IPS-NIHi7 (cell line): ENCODE results near the gene GPC6.

Experiments
- DNase-seq: peaks from one replicate; pipeline ENCODE4 v3.0.0; 2012; ENCODE audit warnings: mixed read lengths; ENCODE audit errors: extremely low spot score

The GPC6 gene

DNA sequence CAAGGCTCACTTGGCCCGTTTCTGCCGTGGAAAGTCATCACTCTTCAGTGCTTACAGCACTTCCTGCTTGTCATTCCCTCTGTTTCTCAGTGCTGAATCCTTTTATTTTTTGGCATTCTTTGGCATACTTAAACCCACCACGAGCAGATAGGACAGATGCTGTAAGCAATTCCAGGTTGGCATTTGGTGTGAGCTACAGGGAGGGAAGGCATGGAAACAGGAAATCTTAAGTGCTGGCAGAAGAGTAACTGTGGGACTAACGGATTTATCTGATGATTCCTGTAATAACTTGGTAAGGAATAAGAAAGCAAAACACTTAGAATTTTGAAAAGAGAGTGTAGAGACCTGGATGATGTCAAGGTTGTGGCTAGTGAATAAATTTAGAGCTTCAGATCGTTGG lies 273.4 kb downstream of the GPC6 start:
- no peak for DNase-seq

DNA sequence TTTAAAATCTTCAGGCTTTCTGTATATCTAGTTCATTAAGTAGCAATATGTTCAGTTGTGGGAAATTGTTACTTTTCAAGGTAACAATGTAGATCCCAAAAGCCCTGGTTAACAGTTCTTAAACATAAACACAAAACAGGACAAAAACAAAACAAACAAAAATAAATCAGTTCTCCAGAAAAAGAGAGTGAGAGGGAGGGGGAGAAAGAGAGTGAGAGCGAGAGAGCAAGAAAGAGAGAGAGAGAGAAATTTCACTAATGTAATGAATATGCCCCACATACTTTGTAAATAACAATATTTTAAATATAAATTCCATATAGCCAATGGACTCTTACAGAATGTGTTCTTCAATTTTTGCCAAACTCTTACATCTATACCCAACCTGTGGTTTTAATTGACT lies 275.5 kb downstream of the GPC6 start:
- DNase-seq: no peak

DNA sequence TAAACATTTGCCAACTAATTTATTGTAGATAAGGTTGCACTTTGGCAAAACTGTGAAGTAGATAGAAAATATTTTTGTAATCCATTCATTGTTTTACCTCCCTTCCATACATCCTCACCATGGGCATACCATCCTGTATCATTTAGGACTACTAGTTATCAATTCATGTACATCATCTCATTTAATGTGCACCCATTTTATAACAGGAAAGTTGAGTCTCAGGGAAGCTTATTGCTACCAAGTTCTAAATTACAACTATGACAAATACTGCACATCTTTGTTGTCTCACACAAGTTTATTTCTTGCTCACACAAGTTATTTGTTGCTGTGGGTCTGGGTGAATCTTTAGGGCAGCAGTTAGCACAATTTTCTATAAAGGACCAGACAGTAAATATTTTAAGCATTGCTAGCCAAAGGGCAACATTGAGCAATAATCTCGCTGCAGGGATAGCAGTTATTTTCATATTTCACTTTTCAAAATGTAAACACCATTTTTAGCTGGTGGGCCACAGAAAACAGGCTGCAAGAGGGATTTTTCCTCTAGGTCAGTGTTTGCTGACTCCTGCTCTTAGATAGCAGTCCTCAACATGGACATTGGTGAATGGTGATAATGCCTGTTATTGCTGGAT lies 276.5 kb downstream of the GPC6 start:
- DNase-seq: no peak

DNA sequence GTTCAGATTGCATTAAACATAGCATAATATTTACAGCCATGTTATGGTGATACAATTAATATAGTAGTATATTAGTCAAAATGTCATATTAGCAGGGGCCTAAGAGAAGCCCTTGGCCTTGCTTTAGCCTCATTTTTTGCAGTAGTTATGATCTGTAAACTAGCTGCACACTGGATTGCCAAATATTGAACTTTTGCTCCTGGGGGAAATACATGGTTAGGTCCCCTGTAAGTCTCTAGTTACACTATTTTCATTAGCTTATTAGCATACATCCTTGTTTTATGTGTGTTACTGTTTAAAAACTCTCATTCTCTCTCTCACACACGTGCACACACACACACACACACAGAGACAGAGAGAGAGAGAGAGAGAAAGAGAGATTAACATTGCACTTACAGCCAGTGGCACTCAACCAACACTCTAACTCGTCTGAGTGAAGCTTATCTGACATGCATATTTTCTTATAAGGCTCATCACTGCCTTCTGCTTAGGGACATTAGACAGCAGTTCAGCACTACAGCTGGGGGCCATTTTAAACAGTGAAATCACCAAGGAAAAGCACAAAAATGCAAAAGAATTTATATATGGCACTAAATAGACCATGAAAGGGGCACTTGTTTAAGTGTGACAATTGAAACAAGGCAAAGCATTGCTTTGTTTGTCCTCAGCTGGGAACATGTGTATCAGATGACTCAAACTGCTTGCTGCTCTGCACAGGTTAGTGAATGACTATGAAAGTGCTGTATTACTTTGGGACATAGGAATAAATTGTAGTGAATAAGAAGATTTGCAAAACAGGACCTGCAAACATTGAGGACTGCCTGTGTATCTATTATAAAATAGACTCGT lies 278.7 kb downstream of the GPC6 start:
- no peak for DNase-seq

DNA sequence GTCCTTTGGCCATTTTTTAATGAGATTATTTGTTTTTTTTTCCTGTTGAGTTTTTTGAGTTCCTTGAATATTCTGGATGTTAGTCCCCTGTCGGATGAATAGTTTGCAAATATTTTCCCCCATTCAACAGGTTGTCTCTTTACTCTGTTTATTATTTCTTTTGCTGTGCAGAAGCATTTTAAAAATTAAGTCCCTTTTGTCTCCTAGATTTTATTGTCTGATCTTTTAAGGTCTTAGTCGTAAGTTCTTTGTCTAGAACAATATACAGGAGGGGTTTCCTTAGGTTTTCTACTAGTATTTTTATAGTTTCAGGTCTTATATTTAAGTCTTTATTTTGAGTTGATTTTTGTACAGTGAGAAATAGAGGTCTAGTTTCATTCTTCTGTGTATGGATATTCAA lies 284.4 kb downstream of the GPC6 start:
- DNase-seq: no peak

DNA sequence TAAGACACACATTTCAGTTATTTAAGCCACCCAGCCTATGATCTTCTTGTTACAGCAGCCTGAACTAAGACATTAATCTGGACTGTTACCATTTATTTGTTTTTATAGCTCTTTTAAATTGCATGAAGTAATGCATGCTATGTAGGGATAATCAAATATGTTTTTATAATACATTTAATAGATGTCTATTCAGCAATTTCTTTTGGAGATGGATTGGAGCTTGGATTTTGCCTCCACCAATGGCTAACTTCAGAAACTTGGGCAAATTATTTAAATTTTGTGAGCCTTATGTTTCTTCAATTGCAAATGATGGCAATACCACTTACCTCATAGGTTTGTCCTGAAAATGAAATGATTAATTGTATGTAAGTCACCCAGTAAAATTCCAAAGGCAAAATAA lies 288.7 kb downstream of the GPC6 start:
- DNase-seq: no peak

DNA sequence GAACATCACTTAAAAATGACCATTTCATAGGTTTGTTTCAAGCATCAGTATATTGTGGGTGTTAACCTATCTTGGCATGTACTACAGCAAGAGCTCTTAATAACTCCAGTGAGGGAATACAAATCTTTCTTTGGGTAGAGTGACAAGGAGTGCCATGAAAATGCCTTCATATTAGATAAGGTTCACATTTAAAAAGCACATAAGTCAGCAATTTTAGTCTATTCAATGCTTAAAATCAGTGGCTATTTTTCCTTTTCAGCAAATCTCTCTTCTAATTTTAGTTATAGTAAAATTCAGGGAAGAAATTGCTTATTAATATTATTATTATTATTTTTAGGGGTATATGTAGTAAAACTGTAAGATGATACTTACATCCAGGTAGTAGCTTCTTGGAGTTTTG lies 291.1 kb downstream of the GPC6 start:
- no peak for DNase-seq

DNA sequence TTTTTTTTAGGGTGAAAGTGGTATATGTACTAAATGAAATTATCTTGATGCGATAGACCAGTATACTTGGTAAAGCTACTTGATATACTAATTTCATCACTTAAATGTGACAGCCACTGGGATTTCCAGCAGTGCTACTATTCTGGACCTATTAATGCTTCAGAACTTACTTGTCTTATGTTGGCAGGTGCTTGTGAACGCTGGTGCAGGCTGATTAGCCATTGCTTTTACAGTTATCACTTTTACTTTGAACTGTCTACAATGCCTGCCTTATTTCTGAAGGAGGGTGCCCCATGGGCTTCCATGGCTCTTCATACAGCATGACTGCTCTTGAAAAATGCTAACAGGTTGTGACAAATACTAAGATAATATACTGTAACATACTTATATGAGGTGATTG lies 294.7 kb downstream of the GPC6 start:
- no peak for DNase-seq

DNA sequence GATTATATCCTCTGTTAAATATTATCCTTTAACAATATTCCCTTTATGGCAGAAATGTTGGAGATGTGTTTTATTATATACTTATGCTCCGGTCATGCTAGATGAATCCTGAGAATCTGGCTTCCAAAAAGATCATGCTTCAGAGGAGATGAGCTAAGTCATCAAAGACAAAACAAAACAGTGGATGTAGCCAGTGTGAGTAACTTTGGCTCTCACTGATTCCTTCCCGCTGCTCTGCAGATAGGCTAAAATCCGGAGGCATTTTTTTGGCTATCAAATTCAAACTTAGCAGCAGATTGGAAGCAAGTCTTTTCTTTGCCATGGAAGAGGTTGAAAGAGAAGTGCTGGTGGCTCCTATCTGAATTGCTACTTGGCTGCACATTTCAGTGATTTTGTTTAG lies 295.9 kb downstream of the GPC6 start:
- no peak for DNase-seq

DNA sequence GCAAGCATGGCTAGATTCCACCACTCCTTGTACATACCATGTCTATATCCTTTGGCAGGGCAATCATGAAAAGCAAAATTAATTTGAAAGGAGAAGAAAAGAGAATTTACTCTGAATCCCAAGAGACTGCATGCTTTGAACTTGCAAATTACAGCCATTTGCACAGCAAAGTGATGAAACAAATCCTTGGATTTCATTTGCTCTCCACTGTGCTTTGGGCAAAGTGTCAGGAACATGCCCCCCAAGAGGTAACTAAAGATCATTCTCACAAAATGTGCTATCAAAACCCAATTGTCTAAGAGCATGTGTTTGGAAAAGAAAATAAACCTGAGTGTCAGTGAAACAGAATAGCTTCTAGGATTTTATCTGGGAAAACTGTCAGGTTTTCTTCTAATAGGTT lies 298.5 kb downstream of the GPC6 start:
- no peak for DNase-seq

DNA sequence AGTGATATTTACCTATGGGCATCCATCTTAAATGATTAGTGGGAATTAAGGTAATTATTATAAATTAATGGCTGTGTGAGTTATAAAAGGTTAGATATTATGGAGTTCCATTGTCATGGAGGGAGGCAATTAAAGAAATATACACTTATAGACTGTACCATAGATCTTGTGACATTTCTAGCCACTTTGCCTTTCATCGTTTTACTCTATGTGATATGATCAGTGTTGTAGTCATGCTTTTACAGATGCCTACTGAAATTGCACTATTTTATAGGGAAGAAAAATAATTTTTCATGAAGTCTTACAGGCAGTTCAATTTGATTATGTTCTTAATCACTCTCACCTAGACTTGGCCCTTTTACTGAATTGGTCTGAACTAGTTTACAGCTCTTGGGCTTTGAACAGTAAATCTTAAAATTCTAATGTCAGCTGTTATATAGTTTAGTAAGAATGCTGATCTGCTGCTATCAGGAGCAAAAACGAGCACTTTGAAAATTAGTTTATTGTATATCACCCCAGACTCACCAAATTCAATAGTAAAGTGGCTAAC lies 301.2 kb downstream of the GPC6 start:
- no peak for DNase-seq

DNA sequence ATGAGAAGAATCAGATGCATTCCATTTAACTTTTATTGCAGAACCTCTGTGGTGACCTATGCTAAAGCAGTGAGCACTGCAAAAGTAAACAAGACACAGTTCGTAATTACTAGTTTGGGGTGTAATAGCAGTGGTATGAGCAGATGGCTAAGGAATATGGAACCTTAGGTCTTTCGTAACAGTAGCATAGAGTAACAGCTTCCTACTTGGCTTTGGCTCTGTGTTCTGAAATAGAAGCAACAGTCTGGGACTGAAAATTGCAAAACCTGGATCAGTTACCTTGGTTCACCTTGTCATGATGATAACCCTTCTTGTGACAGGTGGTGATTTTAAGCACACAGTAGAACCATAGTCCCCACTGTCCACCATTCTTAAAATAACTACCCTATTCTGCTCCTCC lies 303.4 kb downstream of the GPC6 start:
- DNase-seq: no peak

DNA sequence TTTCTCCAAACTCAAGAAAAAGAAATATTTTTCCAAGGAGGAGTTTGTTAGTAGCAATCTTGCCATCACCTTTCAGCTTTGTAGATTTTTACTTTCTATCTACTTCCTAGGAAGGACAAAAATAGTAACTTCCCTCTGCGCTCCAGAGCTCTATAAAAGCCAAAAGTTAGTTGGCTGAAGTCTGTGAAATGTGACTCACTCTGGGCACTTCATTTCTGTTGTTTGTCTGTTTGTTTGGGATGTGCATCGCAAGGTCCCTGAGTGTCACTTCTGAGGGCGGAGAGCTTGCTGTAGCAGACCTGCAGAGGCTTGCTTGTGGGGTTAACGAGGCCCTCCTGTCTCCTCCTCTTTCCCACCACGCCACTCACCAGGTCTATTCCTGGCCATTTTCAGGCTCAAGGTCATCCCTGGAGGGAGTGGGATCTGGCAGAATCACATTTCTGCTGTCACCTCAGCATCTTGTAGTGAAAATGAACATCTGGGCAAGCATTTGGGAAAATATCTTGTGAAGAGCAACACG lies 307.6 kb downstream of the GPC6 start:
- no peak for DNase-seq

DNA sequence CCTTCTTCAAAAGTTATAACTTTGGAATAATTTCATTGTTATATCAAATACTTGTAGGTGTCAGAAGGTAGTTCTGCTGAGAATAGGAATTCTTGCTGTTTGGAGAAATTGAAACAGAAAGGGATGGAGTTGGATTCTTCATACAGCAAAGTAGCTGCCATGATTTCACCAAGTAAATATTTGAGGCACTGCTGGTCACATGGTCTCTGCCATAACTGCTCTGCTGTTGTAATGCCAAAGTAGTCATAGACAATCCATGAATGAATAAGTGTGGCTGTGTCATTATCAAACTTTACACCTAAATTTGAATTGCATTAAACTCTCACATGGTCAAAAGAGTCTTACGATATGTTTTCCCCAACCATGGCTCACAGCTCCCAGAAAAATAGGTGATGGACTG lies 308.6 kb downstream of the GPC6 start:
- no peak for DNase-seq

DNA sequence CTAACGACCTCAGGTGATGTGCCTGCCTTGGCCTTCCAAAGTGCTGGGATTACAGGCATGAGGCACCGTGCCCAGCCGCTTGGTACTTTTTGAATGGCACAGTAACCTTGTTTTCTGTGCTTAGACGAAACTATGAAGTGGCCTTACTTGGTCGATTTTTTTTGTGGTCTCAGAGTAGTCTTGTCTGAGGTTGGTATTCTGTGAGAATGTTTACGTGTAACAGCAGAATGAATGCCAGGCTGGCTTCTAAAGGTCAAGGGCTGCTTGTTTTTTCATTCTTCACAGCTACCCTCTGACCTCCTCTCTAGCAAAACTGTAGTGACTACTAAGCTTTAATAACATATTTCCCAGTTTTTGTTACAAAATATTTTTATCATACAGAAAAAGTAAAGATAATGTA lies 313.3 kb downstream of the GPC6 start:
- DNase-seq: no peak

DNA sequence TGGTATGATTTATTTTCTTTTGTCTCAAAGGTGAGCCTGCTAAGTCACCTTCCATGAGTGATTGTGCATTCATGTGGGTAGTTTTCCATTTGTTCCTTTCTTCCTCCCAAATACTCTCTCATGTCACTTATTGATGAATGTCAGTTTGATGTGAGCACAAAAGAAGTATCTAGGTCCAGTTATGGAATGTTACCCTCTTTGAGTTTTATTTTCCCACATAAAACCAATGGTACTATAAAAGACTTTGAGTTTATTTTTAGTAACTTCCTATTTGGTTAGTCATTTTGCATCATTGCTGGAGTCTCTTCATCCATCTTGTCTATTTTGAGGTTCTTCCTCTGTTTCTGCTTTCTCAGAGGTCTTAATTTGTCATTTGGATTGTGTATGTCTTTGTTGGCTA lies 321.3 kb downstream of the GPC6 start:
- no peak for DNase-seq

DNA sequence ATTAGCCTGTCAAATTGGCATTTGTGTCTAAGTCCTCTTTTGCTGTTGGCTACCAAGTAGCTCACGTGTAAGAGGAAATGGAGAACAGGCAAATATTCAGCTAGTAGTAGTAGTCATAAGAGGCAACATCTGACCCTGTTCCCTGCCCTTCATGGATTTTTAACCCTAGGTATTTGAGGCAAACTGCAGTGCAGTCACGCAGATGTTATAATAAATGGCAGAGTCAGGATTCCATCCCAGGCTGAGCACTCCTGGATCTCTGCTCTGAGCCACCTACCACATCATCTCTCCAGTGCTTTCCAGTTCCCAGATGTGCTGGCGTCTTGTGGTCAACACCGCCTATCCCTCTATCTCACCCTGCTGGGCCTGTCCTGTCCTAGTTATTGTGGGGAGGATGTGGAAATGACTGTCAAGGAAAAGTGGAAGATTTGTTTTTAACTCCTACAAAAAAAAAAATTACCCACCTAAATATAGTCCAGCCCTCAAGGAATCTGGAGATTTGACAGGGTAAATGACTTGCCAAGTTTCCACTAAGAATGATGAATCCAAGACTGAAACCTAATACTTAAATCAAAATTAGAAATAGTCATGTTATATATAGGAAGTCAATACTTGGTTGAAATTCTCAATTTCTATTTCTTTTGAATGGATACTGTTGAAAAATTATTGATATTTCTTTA lies 322.9 kb downstream of the GPC6 start:
- no peak for DNase-seq

DNA sequence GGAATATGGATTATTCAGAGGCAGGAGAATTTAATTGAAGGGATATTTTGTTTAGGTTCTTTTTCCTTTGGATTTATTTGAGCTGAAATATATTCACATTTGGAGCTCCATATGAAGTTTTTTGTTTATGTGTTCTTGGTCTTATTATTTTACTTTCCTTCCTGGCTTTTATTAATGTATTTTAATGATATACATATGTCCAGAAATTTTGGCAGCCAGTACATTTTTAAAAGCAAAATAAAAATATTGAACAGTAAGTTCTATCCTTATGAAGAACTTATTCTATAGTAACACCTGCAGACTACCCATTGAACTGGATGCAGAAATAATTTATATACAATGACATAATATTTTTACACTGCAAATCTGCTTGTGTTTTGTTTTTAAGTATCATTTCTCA lies 323.6 kb downstream of the GPC6 start:
- DNase-seq: no peak

DNA sequence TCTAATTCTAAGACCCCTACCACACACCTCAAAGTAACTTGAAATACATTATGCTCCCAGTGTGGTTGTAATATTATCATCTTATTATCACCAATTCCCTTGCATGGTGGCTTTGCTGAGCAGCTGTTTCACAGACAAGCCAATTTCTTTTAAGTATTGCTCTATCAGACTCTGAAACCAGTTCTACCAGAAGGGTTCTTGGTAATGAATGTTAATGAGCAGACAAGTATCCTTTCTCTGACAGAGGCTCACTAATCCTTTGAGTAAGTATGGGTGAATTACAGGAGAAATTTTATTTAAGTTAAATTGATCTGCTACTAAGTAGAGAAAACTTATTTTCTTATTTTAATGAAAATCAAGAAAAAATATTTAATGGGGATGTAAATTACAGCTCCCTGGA lies 326.0 kb downstream of the GPC6 start:
- DNase-seq: no peak

DNA sequence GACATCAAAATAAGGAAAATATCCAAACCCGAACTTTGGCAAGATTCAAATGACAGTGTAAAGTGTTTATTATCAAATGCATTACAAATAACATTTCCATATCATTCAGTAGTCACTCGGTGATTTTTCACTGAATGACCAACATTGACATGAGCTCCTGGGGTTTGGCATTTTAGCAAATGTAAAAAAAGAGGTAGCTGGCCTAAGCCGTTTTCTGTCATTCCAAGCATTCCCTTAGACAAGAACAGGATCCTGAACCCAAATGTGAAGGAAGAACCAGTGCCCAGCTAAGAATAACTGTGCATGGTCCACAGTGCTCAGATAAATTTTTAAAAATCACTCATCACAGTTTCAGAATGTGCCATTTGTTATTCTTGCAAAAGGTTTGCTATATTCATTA lies 327.9 kb downstream of the GPC6 start:
- no peak for DNase-seq

DNA sequence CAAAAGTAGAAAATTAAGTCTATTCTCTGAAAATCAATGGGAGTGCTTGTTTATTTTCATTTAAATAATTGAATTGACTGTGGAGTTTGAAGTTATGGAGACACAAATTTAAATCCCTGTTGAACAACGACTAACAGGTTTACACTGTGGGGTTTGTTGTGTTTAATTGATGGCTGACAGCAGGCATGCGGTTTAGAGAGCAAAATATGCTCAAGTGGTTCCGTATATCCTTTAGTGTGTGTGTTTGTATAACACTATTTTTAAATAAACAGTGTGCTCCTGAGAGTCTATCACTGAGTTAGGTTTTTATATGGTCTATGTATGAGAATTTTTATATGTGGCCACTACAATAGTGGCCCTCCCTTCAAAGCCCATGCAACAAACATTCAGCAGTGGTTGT lies 332.0 kb downstream of the GPC6 start:
- no peak for DNase-seq

DNA sequence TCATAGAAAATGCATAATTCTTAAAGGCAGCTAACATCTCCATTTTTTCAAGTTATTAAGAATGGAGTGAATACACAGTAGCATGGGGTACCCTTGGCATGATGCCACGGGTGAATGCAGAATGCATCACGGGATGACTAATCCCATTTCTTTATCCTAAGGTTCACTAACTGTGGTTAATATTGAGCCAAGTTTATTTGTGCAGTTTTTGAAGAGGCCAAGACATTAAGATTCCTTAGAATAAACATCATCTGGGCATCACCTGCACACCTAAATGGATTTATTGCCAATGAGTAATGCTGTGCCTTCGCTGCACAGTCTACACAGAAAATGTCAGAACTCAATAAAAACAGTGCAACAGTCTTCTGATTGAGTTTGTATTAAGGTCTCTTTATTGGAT lies 333.1 kb downstream of the GPC6 start:
- DNase-seq: no peak
